ENCODE results near the gene ANTXR2.
A peak's percentile ranks its signal among the peaks of the same experiment; 100 is the strongest.
"Not testable (repeated sequence)": the region's sequence is repeated elsewhere in the genome, so short reads cannot be mapped to it uniquely, and the experiment has no call there.

The ANTXR2 gene

GRCh38 chr4:79991100-79991499 is 81.9 kb downstream of the ANTXR2 start:
- H3K9ac ChIP-seq (ENCODE audit: low read length); H3K27ac ChIP-seq (ENCODE audit: low read depth, low read length); H3K4me3 ChIP-seq (ENCODE audit: low read depth, low read length); H3K36me3 ChIP-seq (ENCODE audit: control insufficient read depth, insufficient read depth, low read length); H3K9me3 ChIP-seq (ENCODE audit: control insufficient read depth, insufficient read depth, low read depth, low read length); H3K4me1 ChIP-seq (ENCODE audit: control insufficient read depth, insufficient read depth, low read length); H3K27me3 ChIP-seq (ENCODE audit: control insufficient read depth, insufficient read depth, low read length): not testable (repeated sequence)

- no peaks in the 10 kb centered on the region for H3K36me3 ChIP-seq (ENCODE audit: control insufficient read depth, insufficient read depth, low read length)
- no peaks in the 10 kb centered on the region for H3K4me1 ChIP-seq (ENCODE audit: control insufficient read depth, insufficient read depth, low read length)
- no peaks in the 10 kb centered on the region for H3K27me3 ChIP-seq (ENCODE audit: control insufficient read depth, insufficient read depth, low read length)
- H3K9me3 ChIP-seq (ENCODE audit: control insufficient read depth, insufficient read depth, low read depth, low read length) = peaks cover 3% of the 10 kb centered on the region; the same call in 1 of the 2 replicates
- no peak overlapping the region for H3K9ac ChIP-seq (ENCODE audit: low read length)
- H3K27ac ChIP-seq (ENCODE audit: low read depth, low read length) = no peak overlapping the region
- H3K4me3 ChIP-seq (ENCODE audit: low read depth, low read length) = no peak overlapping the region
Observed at GRCh38 chr4:79987401-79987800, 85.6 kb downstream of the ANTXR2 start.

GRCh38 chr4:79983431-79983830 is 89.6 kb downstream of the ANTXR2 start:
- H3K27ac ChIP-seq (ENCODE audit: low read depth, low read length) = no peak overlapping the region
- no peak overlapping the region for H3K9ac ChIP-seq (ENCODE audit: low read length)
- H3K4me3 ChIP-seq (ENCODE audit: low read depth, low read length) = no peak overlapping the region
- no peaks in the 10 kb centered on the region for H3K9me3 ChIP-seq (ENCODE audit: control insufficient read depth, insufficient read depth, low read depth, low read length)
- no peaks in the 10 kb centered on the region for H3K4me1 ChIP-seq (ENCODE audit: control insufficient read depth, insufficient read depth, low read length)
- no peaks in the 10 kb centered on the region for H3K36me3 ChIP-seq (ENCODE audit: control insufficient read depth, insufficient read depth, low read length)
- no peaks in the 10 kb centered on the region for H3K27me3 ChIP-seq (ENCODE audit: control insufficient read depth, insufficient read depth, low read length)

DNA sequence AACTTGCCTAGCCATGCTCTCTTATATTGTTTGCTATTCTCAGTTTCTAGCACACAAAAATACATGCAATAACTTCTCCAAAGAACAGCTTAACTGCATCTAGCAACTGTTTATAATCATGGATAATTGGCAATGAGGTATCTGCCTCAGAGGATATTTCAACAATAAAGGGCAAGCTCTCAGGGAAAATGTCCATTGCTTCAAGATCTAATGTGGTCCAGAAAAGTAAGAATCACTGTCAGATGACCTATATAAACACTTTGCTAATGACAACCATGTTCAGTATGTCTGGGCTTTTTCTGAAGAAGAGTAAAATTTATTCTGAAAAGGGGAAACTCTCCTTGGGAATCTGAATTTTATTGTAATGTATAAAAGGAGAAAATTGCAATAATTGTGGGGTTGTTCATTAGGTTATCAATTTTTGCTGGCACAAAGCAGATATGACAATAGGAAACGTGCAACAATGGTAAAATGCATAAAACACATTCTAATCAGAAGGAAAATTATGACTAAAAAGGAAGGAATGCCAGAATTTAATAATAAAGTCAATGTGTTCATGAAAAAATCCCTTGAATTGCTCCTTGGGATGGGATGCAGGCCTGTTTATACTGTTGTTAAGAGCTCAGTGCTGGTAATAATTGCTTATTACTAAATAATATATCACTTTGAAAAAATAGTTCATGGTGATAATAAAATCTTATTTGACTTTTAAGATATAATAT is 90.3 kb downstream of the ANTXR2 start:
- Histone ChIP-seq H3K27ac (ENCODE audit: low read depth, low read length) (no peak overlapping the region), H3K9me3 (ENCODE audit: control insufficient read depth, insufficient read depth, low read depth, low read length) (no peaks in the 10 kb centered on the region), H3K9ac (ENCODE audit: low read length) (no peak overlapping the region), H3K4me1 (ENCODE audit: control insufficient read depth, insufficient read depth, low read length) (no peaks in the 10 kb centered on the region), H3K27me3 (ENCODE audit: control insufficient read depth, insufficient read depth, low read length) (no peaks in the 10 kb centered on the region), H3K36me3 (ENCODE audit: control insufficient read depth, insufficient read depth, low read length) (no peaks in the 10 kb centered on the region), H3K4me3 (ENCODE audit: low read depth, low read length) (no peak overlapping the region)

DNA sequence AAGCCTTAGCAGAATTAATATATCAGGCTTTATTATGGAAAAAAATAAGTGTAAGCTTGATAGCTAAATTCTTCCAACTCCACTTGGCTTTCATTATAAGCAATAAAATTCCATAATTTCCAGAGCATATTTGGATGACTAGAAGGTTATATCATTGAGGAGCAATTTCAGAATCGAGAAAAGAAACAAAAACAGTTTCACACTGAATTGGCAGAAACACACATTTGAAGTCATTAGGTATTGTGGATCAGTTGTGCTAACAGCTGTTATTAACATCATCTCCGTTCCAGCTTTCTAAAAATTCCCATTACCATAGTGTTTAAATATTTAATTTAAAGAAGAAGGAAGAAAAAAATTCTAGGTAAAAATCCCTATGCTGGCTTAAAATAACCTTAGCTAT is 92.6 kb downstream of the ANTXR2 start:
- H3K9ac ChIP-seq (ENCODE audit: low read length) = no peak overlapping the region
- no peaks in the 10 kb centered on the region for H3K27me3 ChIP-seq (ENCODE audit: control insufficient read depth, insufficient read depth, low read length)
- no peaks in the 10 kb centered on the region for H3K9me3 ChIP-seq (ENCODE audit: control insufficient read depth, insufficient read depth, low read depth, low read length)
- H3K27ac ChIP-seq (ENCODE audit: low read depth, low read length) = no peak overlapping the region
- no peaks in the 10 kb centered on the region for H3K4me1 ChIP-seq (ENCODE audit: control insufficient read depth, insufficient read depth, low read length)
- no peak overlapping the region for H3K4me3 ChIP-seq (ENCODE audit: low read depth, low read length)
- H3K36me3 ChIP-seq (ENCODE audit: control insufficient read depth, insufficient read depth, low read length) = no peaks in the 10 kb centered on the region

DNA sequence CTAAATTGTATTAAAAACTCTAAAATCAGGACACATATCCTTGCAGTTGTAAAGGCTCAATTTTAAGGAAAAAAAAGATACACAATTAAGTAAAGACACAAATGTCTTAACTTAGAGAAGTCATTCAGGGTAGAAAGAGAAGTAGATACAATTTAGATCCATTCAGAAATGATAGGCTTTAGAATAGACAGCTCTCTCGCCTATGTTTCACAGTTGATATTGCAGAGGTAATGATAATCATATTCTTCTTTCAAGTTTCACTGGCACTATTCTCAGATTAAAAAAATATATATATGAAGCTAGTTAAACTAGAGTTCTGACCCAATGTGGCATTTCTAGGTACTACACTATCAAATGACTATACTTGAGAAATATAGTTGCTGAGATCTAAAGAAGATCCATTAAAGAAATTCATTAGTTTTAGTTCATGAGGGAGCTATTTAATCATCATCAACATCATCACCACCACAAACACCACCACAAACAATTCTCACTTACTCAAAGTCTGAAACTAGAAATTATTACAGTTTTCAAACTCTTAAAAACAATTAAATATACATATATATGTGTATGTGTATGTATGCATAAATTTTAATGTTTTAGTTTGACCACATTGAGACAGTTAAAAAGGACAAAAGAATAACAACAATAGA is 93.1 kb downstream of the ANTXR2 start:
- no peaks in the 10 kb centered on the region for H3K9me3 ChIP-seq (ENCODE audit: control insufficient read depth, insufficient read depth, low read depth, low read length)
- no peaks in the 10 kb centered on the region for H3K4me1 ChIP-seq (ENCODE audit: control insufficient read depth, insufficient read depth, low read length)
- no peak overlapping the region for H3K9ac ChIP-seq (ENCODE audit: low read length)
- H3K27ac ChIP-seq (ENCODE audit: low read depth, low read length) = no peak overlapping the region
- no peaks in the 10 kb centered on the region for H3K27me3 ChIP-seq (ENCODE audit: control insufficient read depth, insufficient read depth, low read length)
- no peaks in the 10 kb centered on the region for H3K36me3 ChIP-seq (ENCODE audit: control insufficient read depth, insufficient read depth, low read length)
- H3K4me3 ChIP-seq (ENCODE audit: low read depth, low read length) = no peak overlapping the region

DNA sequence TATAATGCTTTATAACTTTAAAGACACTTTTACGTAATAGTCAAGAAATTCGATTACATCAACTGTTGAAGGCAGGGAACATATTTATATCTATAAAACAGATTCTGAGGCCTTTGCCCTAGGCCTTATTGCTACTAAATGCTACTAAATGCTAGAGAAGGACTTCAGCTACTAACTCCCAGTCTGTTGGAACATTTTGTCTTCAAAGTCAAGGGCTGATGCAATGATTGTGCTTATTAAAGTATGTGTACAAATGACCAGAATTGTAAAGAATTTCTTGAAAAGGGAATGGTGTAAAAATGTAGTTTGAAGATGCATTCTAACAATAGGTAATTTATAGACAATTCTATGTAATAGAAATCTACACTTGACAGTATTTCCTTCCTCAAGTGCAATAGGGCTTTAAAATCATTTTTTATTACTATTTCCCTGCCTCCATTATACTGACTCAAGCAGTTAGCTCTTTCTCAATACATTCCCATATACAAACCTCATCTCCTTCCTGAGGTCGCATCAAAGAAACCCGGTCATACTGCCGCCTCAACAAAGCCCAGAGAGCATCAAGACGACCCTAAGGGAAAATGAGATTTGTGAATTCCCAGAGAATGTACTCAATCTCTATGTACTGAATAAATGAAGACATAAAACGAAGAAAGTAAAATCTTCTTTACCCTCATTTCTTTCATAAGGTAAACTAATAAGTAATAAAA is 95.7 kb downstream of the ANTXR2 start:
- no peaks in the 10 kb centered on the region for H3K36me3 ChIP-seq (ENCODE audit: control insufficient read depth, insufficient read depth, low read length)
- H3K27ac ChIP-seq (ENCODE audit: low read depth, low read length) = no peak overlapping the region
- H3K4me3 ChIP-seq (ENCODE audit: low read depth, low read length) = no peak overlapping the region
- no peaks in the 10 kb centered on the region for H3K4me1 ChIP-seq (ENCODE audit: control insufficient read depth, insufficient read depth, low read length)
- H3K27me3 ChIP-seq (ENCODE audit: control insufficient read depth, insufficient read depth, low read length) = no peaks in the 10 kb centered on the region
- H3K9me3 ChIP-seq (ENCODE audit: control insufficient read depth, insufficient read depth, low read depth, low read length) = no peaks in the 10 kb centered on the region
- no peak overlapping the region for H3K9ac ChIP-seq (ENCODE audit: low read length)

- Histone ChIP-seq H3K9ac (ENCODE audit: low read length) (peak overlapping the region; percentile 48), H3K4me3 (ENCODE audit: low read depth, low read length) (peak overlapping the region; percentile 58), H3K4me1 (ENCODE audit: control insufficient read depth, insufficient read depth, low read length) (peaks cover 10% of the 10 kb centered on the region), H3K9me3 (ENCODE audit: control insufficient read depth, insufficient read depth, low read depth, low read length) (no peaks in the 10 kb centered on the region), H3K27me3 (ENCODE audit: control insufficient read depth, insufficient read depth, low read length) (peaks cover 24% of the 10 kb centered on the region; the same call in 1 of the 2 replicates), H3K36me3 (ENCODE audit: control insufficient read depth, insufficient read depth, low read length) (no peaks in the 10 kb centered on the region), H3K27ac (ENCODE audit: low read depth, low read length) (no peak overlapping the region)
Observed at GRCh38 chr4:79964400-79965211, 108.4 kb downstream of the ANTXR2 start.

DNA sequence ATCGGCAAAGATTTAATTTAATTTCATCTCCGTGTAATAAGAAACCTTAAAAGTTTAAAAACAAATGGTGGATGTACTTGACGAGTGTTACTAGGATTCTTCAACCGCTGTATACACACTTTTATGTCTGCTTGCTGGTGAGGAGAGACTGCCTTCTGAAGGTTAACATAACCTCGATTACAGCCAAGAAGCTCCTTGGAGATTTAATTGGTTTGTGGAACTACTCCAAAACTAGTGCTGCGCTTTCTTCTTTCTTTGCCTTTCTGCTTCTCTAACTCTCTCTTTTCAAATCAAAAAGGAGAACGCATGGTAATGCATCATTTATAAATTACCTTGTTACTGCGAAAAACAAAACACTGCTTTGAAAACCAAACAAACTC is 109.0 kb downstream of the ANTXR2 start:
- Histone ChIP-seq H3K4me3 (ENCODE audit: low read depth, low read length) (peak overlapping the region; percentile 58), H3K4me1 (ENCODE audit: control insufficient read depth, insufficient read depth, low read length) (peaks cover 10% of the 10 kb centered on the region), H3K9me3 (ENCODE audit: control insufficient read depth, insufficient read depth, low read depth, low read length) (no peaks in the 10 kb centered on the region), H3K9ac (ENCODE audit: low read length) (peak overlapping the region; percentile 48), H3K36me3 (ENCODE audit: control insufficient read depth, insufficient read depth, low read length) (no peaks in the 10 kb centered on the region), H3K27ac (ENCODE audit: low read depth, low read length) (no peak overlapping the region), H3K27me3 (ENCODE audit: control insufficient read depth, insufficient read depth, low read length) (peaks cover 24% of the 10 kb centered on the region; the same call in 1 of the 2 replicates)

- Histone ChIP-seq H3K9ac (ENCODE audit: low read length) (no peak overlapping the region), H3K36me3 (ENCODE audit: control insufficient read depth, insufficient read depth, low read length) (no peaks in the 10 kb centered on the region), H3K4me1 (ENCODE audit: control insufficient read depth, insufficient read depth, low read length) (peaks cover 8% of the 10 kb centered on the region), H3K27me3 (ENCODE audit: control insufficient read depth, insufficient read depth, low read length) (peaks cover 9% of the 10 kb centered on the region; the same call in 1 of the 2 replicates), H3K9me3 (ENCODE audit: control insufficient read depth, insufficient read depth, low read depth, low read length) (no peaks in the 10 kb centered on the region), H3K27ac (ENCODE audit: low read depth, low read length) (no peak overlapping the region), H3K4me3 (ENCODE audit: low read depth, low read length) (no peak overlapping the region)
Observed at GRCh38 chr4:79959652-79960051, 113.4 kb downstream of the ANTXR2 start.
